Transverse colon (tissue), 4 donors: ENCODE data around the gene WWC1. TPM values are rescaled to one million over a fixed set of nuclear protein-coding genes. Genes with fewer than 3 reads are reported as not detected.

Experiments
- DNase-seq: peaks from one replicate; pipeline ENCODE4 v3.0.0-alpha.2; 2019
- H3K27ac ChIP-seq, 4 donors: fragments of 200-600 bp; sonication (generic); 2 replicates each; pipeline ENCODE4 v1.5.1; 2016 to 2018; ENCODE audit warnings: inconsistent platforms in 4 of 4
- H3K27me3 ChIP-seq: fragments of 200-600 bp; sonication (generic); 2 replicates; pipeline ENCODE4 v1.5.1; 2017; ENCODE audit warnings: inconsistent platforms
- H3K36me3 ChIP-seq, 4 donors: fragments of 200-600 bp; sonication (generic); 2 replicates each; pipeline ENCODE4 v1.5.1; 2017 to 2019; ENCODE audit warnings: inconsistent platforms in 4 of 4
- H3K4me1 ChIP-seq, 4 donors: fragments of 200-600 bp; sonication (generic); 2 replicates each; pipeline ENCODE4 v1.5.1; 2017 to 2020; ENCODE audit warnings: inconsistent platforms in 4 of 4
- H3K4me3 ChIP-seq, 4 donors: fragments of 200-600 bp; sonication (generic); 1 replicate in 1 of 4; 2 replicates in 3 of 4; pipeline versions ENCODE4 v1.5.1 to v1.6.1; 2017 to 2019; ENCODE audit warnings: inconsistent platforms in 4 of 4
- H3K9me3 ChIP-seq, 2 donors: fragments of 200-600 bp; sonication (generic); 2 replicates each; pipeline ENCODE4 v1.5.1; 2017 to 2019; ENCODE audit warnings: inconsistent platforms in 2 of 2
- CTCF ChIP-seq, 5 experiments: fragments of 200-600 bp in 3 of 5; fragments of 450-650 bp in 2 of 5; sonication (generic) in 3 of 5; IDR thresholded peaks; 1 replicate in 2 of 5; 2 replicates in 3 of 5; pipeline ENCODE4 v1.5.1; 2016 to 2017; ENCODE audit warnings: antibody characterized with exemption in 5 of 5, inconsistent platforms in 3 of 5, mild to moderate bottlenecking in 2 of 5, moderate library complexity in 1 of 5
- EP300 ChIP-seq: sonication (generic); formaldehyde crosslinking; IDR thresholded peaks from one replicate; pipeline ENCODE4 v1.6.1; 2017; ENCODE audit warnings: antibody characterized with exemption, low read depth
- POLR2A ChIP-seq: fragments of 450-650 bp; IDR thresholded peaks from one replicate; pipeline ENCODE4 v1.6.1; 2016; ENCODE audit warnings: antibody characterized with exemption, mild to moderate bottlenecking, moderate library complexity
- POLR2AphosphoS5 ChIP-seq, 3 donors: sonication (generic); formaldehyde crosslinking; IDR thresholded peaks; one replicate each; pipeline ENCODE4 v1.6.1; 2016; ENCODE audit warnings: antibody characterized with exemption in 3 of 3
- WGBS, 2 donors: methylation state at CpG; one replicate each; pipeline ENCODE4 v1.1.5; 2018; ENCODE audit warnings: low coverage in 1 of 2; 5-methylcytosine and 5-hydroxymethylcytosine counted together
- in situ Hi-C, 4 donors: fragments of 200-750 bp; cut with MboI; loops; one replicate each; pipeline versions ENCODE4 v1.15.0 to v1.15.1; 2017; ENCODE audit warnings: low sequenced_read_pairs in 3 of 4, low pct_ligation_motif_present in 1 of 4, low pct_unique_long_range_greater_than_20kb in 1 of 4
- intact Hi-C: fragments of 100-400 bp; cut with DNase I; formaldehyde crosslinking; loops from one replicate; pipeline ENCODE4 v1.15.1; 2023; ENCODE audit warnings: low total_unique reads
- total RNA-seq, 4 donors: library from RNA; depleted of rRNA; stranded (reverse); fragments of >200 nt; gene quantifications; one replicate each; pipeline ENCODE4 v1.1.0, GENCODE V29; 2016

WWC1 gene
- total RNA-seq, 4 donors from 2014 or later: 10.1 to 34.8 (median 16.8) TPM

- H3K27ac ChIP-seq: no peak overlapping the region
- no peak for DNase-seq
- intact Hi-C loops: no loop called here
Observed at GRCh38 chr5:168305281-168305680, 13.8 kb downstream of the WWC1 start.

GRCh38 chr5:168307022-168307421, 15.6 kb downstream of the WWC1 start:
- in situ Hi-C loops: no loop called here
- WGBS, 2 donors: 87 to 90% methylated on average over 4 to 6 of the region's 6 CpGs
- no peak for DNase-seq
- Histone ChIP-seq H3K4me1 (peaks cover 0 to 16% (median 1%) of the 10 kb centered on the region in 4 donors), H3K27me3 (no peaks in the 10 kb centered on the region), H3K27ac (no peak overlapping the region), H3K4me3 (no peak overlapping the region), H3K36me3 (no peaks in the 10 kb centered on the region), H3K9me3 (no peaks in the 10 kb centered on the region)
- TF ChIP-seq CTCF (IDR thresholded peaks at IDR 0.05) (no peak), POLR2A (no peak), POLR2AphosphoS5 (IDR thresholded peaks at IDR 0.05) (no peak), EP300 (no peak)
- intact Hi-C loops: no loop called here

More at GRCh38 chr5:168305281-168305680, 13.8 kb downstream of the WWC1 start:
- WGBS, 2 donors: 47 to 61% methylated on average over 2 to 7 of the region's 7 CpGs
- Histone ChIP-seq H3K27me3 (no peaks in the 10 kb centered on the region), H3K4me3 (no peak overlapping the region), H3K9me3 (no peaks in the 10 kb centered on the region), H3K36me3 (no peaks in the 10 kb centered on the region), H3K4me1 (peaks cover 0 to 19% (median 3%) of the 10 kb centered on the region in 4 donors)
- in situ Hi-C loops: no loop called here
- no peak for TF ChIP-seq POLR2A
- no peak for TF ChIP-seq EP300
- no peak for TF ChIP-seq POLR2AphosphoS5 (IDR thresholded peaks at IDR 0.05)
- no peak for TF ChIP-seq CTCF (IDR thresholded peaks at IDR 0.05)

- H3K4me1 ChIP-seq: peaks cover 0 to 9% (median under 1%) of the 10 kb centered on the region in 4 donors
- no peak for DNase-seq
- no peak overlapping the region for H3K27ac ChIP-seq
Observed at GRCh38 chr5:168307925-168308584, 16.6 kb downstream of the WWC1 start.

More at GRCh38 chr5:168307925-168308584, 16.6 kb downstream of the WWC1 start:
- TF ChIP-seq CTCF (IDR thresholded peaks at IDR 0.05) (no peak), EP300 (no peak), POLR2A (no peak), POLR2AphosphoS5 (IDR thresholded peaks at IDR 0.05) (no peak)
- intact Hi-C loops (no loop called here), in situ Hi-C loops (no loop called here)
- Histone ChIP-seq H3K36me3 (no peaks in the 10 kb centered on the region), H3K9me3 (no peaks in the 10 kb centered on the region), H3K4me3 (no peak overlapping the region), H3K27me3 (no peaks in the 10 kb centered on the region)
- WGBS, 2 donors: 90% methylated on average over 4 of the region's 4 CpGs; no CpG with 5 or more reads in 1 of the 2 donors
